Activated CD8-positive, alpha-beta memory T cell treated with anti-CD3 and anti-CD28 coated beads, Interleukin-2, amount 10 ng/mL, durations not matched to agents 7 days and 5 days (primary cell): ENCODE data around the gene CHMP5. TPM values are rescaled to one million over a fixed set of nuclear protein-coding genes. Genes with fewer than 3 reads are reported as not detected.

Experiments used
- ATAC-seq: fragments of 150-1000 bp; cut with Tn5 transposase; one replicate; pipeline ENCODE4 v1.10.0; 2021; ENCODE audit warnings: moderate library complexity
- CTCF ChIA-PET: fragments of 350-600 bp; sonication (Branson Sonifier 250); formaldehyde crosslinking; loops from one replicate; lab custom pipeline; 2021; ENCODE audit warnings: antibody characterized with exemption; lab: Charles Lee
- DNase-seq: peaks from one replicate; pipeline ENCODE4 v3.0.0-alpha.2; 2020
- H3K27ac Mint-ChIP-seq: one replicate; pipeline ENCODE4 v1.8.0; 2021; ENCODE audit warnings: mild to moderate bottlenecking, mixed read lengths
- H3K27me3 Mint-ChIP-seq: one replicate; pipeline ENCODE4 v1.8.0; 2021; ENCODE audit warnings: mixed read lengths
- H3K36me3 Mint-ChIP-seq: one replicate; pipeline ENCODE4 v1.8.0; 2021; ENCODE audit warnings: mild to moderate bottlenecking, mixed read lengths
- H3K4me1 Mint-ChIP-seq: one replicate; pipeline ENCODE4 v1.8.0; 2021; ENCODE audit warnings: mixed read lengths
- H3K4me3 Mint-ChIP-seq: one replicate; pipeline ENCODE4 v1.8.0; 2021; ENCODE audit warnings: mild to moderate bottlenecking, moderate library complexity, mixed read lengths
- H3K9me3 Mint-ChIP-seq: one replicate; pipeline ENCODE4 v1.8.0; 2022; ENCODE audit warnings: low read depth, mixed read lengths
- total RNA-seq, 2 experiments: library from RNA; stranded (reverse); gene quantifications; one replicate each; pipeline ENCODE4 v1.2.3, GENCODE V29; 2021

Gene CHMP5
- total RNA-seq = 100 to 1,000 TPM; 114 to 130 TPM

GRCh38 chr9:33264473-33265177 lies at the start of gene CHMP5, which contains the start of gene BAG1:
TSS of gene CHMP5 (plus strand) at chr9:33265049. CDS start at chr9:33265079, 30 bp downstream.
TSS of gene BAG1 (minus strand) at chr9:33264708.
- peaks cover 56% of the 10 kb centered on the region for H3K4me1 Mint-ChIP-seq

GRCh38 chr9:33220681-33221567 lies 43.9 kb upstream of the CHMP5 start:
- Mint-ChIP-seq H3K9me3 (no peaks in the 10 kb centered on the region), H3K4me1 (peaks cover 26% of the 10 kb centered on the region), H3K27me3 (peaks cover 19% of the 10 kb centered on the region), H3K27ac (peak overlapping the region; percentile 42), H3K4me3 (no peak overlapping the region), H3K36me3 (no peaks in the 10 kb centered on the region)
- CTCF ChIA-PET = no interaction called here
- DNase-seq (no peak), ATAC-seq (no peak)

More at GRCh38 chr9:33264473-33265177, at the start of gene CHMP5, which contains the start of gene BAG1:
- ATAC-seq (peak; percentile 87), DNase-seq (peak; percentile 100)
- Mint-ChIP-seq H3K4me3 (peak within 1 kb of the TSS; percentile 86), H3K27me3 (no peaks in the 10 kb centered on the region), H3K9me3 (no peaks in the 10 kb centered on the region), H3K27ac (peak within 1 kb of the TSS; percentile 97), H3K36me3 (peaks cover 67% of the 10 kb centered on the region)
- CTCF ChIA-PET = interaction anchor here (0.6 to 1.9 kb wide), 6 partner anchors 9 to 239 kb away, joined by 3 to 11 read pairs (median 4); partner anchors contain the start of gene NFX1

- Mint-ChIP-seq H3K27ac (peak overlapping the region; percentile 42), H3K9me3 (no peaks in the 10 kb centered on the region), H3K4me1 (peaks cover 26% of the 10 kb centered on the region), H3K36me3 (no peaks in the 10 kb centered on the region), H3K27me3 (peaks cover 14% of the 10 kb centered on the region), H3K4me3 (no peak overlapping the region)
- DNase-seq (no peak), ATAC-seq (no peak)
- CTCF ChIA-PET = no interaction called here
Observed at GRCh38 chr9:33221568-33221884, 43.3 kb upstream of the CHMP5 start.

- Mint-ChIP-seq H3K4me3 (no peak overlapping the region), H3K36me3 (no peaks in the 10 kb centered on the region), H3K27ac (no peak overlapping the region), H3K27me3 (peaks cover 11% of the 10 kb centered on the region), H3K4me1 (peaks cover 29% of the 10 kb centered on the region), H3K9me3 (no peaks in the 10 kb centered on the region)
- ATAC-seq (no peak), DNase-seq (no peak)
- CTCF ChIA-PET = interaction anchor here (0.6 kb wide), 1 partner anchor 145 kb away, joined by 3 read pairs; no protein-coding TSS in a partner anchor
Observed at GRCh38 chr9:33222031-33222430, 42.8 kb upstream of the CHMP5 start.

GRCh38 chr9:33223696-33224095 lies 41.2 kb upstream of the CHMP5 start:
- no peaks in the 10 kb centered on the region for H3K36me3 Mint-ChIP-seq
- no peak for DNase-seq
- H3K27me3 Mint-ChIP-seq = peaks cover 5% of the 10 kb centered on the region
- no peak for ATAC-seq
- H3K4me3 Mint-ChIP-seq = no peak overlapping the region
- H3K4me1 Mint-ChIP-seq = peaks cover 29% of the 10 kb centered on the region
- no peak overlapping the region for H3K27ac Mint-ChIP-seq
- CTCF ChIA-PET = interaction anchor here (0.6 to 1.0 kb wide), 3 partner anchors 34 to 183 kb away, joined by 3 to 4 read pairs (median 4); no protein-coding TSS in a partner anchor
- H3K9me3 Mint-ChIP-seq = no peaks in the 10 kb centered on the region

- Mint-ChIP-seq H3K36me3 (no peaks in the 10 kb centered on the region), H3K4me3 (no peak overlapping the region), H3K4me1 (peaks cover 28% of the 10 kb centered on the region), H3K9me3 (no peaks in the 10 kb centered on the region), H3K27me3 (peaks cover 5% of the 10 kb centered on the region), H3K27ac (peak overlapping the region; percentile 24)
- ATAC-seq (peak; percentile 70), DNase-seq (peak; percentile 82)
- CTCF ChIA-PET = interaction anchor here (0.7 to 3.0 kb wide), 27 partner anchors 9 to 150 kb away, joined by 3 to 15 read pairs (median 5); partner anchors contain the start of genes B4GALT1, BAG1 and SMU1
Observed at GRCh38 chr9:33225319-33226147, 39.3 kb upstream of the CHMP5 start.

- H3K36me3 Mint-ChIP-seq = no peaks in the 10 kb centered on the region
- ATAC-seq = no peak
- H3K27ac Mint-ChIP-seq = no peak overlapping the region
- CTCF ChIA-PET = interaction anchor here (1.0 to 3.0 kb wide), 12 partner anchors 11 to 151 kb away, joined by 3 to 15 read pairs (median 10); partner anchors contain the start of genes B4GALT1 and SMU1
- H3K4me1 Mint-ChIP-seq = peaks cover 13% of the 10 kb centered on the region
- no peak overlapping the region for H3K4me3 Mint-ChIP-seq
- H3K27me3 Mint-ChIP-seq = peaks cover 5% of the 10 kb centered on the region
- H3K9me3 Mint-ChIP-seq = no peaks in the 10 kb centered on the region
- no peak for DNase-seq
Observed at GRCh38 chr9:33227008-33227398, 37.8 kb upstream of the CHMP5 start.

GRCh38 chr9:33227741-33228140 lies 37.1 kb upstream of the CHMP5 start:
- H3K36me3 Mint-ChIP-seq = no peaks in the 10 kb centered on the region
- DNase-seq (no peak), ATAC-seq (no peak)
- no peaks in the 10 kb centered on the region for H3K9me3 Mint-ChIP-seq
- no peak overlapping the region for H3K4me3 Mint-ChIP-seq
- H3K4me1 Mint-ChIP-seq = peaks cover 12% of the 10 kb centered on the region
- peaks cover 3% of the 10 kb centered on the region for H3K27me3 Mint-ChIP-seq
- CTCF ChIA-PET = interaction anchor here (1.0 to 3.0 kb wide), 3 partner anchors 23 to 151 kb away, joined by 3 to 15 read pairs (median 5); partner anchors contain the start of gene SMU1
- H3K27ac Mint-ChIP-seq = no peak overlapping the region

- ATAC-seq (no peak), DNase-seq (no peak)
- Mint-ChIP-seq H3K27me3 (no peaks in the 10 kb centered on the region), H3K9me3 (no peaks in the 10 kb centered on the region), H3K4me3 (no peak overlapping the region), H3K27ac (no peak overlapping the region), H3K4me1 (peaks cover 12% of the 10 kb centered on the region), H3K36me3 (no peaks in the 10 kb centered on the region)
- CTCF ChIA-PET = interaction anchor here (1.8 kb wide), 1 partner anchor 152 kb away, joined by 5 read pairs; the partner anchor contains the start of gene SMU1
Observed at GRCh38 chr9:33228606-33229005, 36.2 kb upstream of the CHMP5 start.

- H3K27me3 Mint-ChIP-seq = no peaks in the 10 kb centered on the region
Observed at GRCh38 chr9:33229359-33230114, 35.3 kb upstream of the CHMP5 start.

GRCh38 chr9:33230756-33231622 lies 33.9 kb upstream of the CHMP5 start:
- Mint-ChIP-seq H3K27ac (no peak overlapping the region), H3K4me1 (peaks cover 2% of the 10 kb centered on the region), H3K36me3 (no peaks in the 10 kb centered on the region), H3K9me3 (no peaks in the 10 kb centered on the region), H3K4me3 (no peak overlapping the region), H3K27me3 (peaks cover 1% of the 10 kb centered on the region)
- no peak for ATAC-seq
- no peak for DNase-seq
- CTCF ChIA-PET = interaction anchor here (0.5 kb wide), 1 partner anchor 254 kb away, joined by 3 read pairs; no protein-coding TSS in a partner anchor

More at GRCh38 chr9:33229359-33230114, 35.3 kb upstream of the CHMP5 start:
- CTCF ChIA-PET = interaction anchor here (1.8 kb wide), 1 partner anchor 153 kb away, joined by 5 read pairs; the partner anchor contains the start of gene SMU1
- no peak for DNase-seq
- no peak overlapping the region for H3K27ac Mint-ChIP-seq
- peaks cover 12% of the 10 kb centered on the region for H3K4me1 Mint-ChIP-seq
- H3K9me3 Mint-ChIP-seq = no peaks in the 10 kb centered on the region
- no peaks in the 10 kb centered on the region for H3K36me3 Mint-ChIP-seq
- no peak for ATAC-seq
- no peak overlapping the region for H3K4me3 Mint-ChIP-seq
